HG03354 (cell line): Measurements from ENCODE around the gene MTOR.
"Not testable (repeated sequence)": the region's sequence is repeated elsewhere in the genome, so short reads cannot be mapped to it uniquely, and the experiment has no call there.

Experiments used
- ATAC-seq: cut with Tn5 transposase; IDR thresholded peaks from one replicate; pipeline ENCODE4 v1.9.1; 2021; ENCODE audit warnings: mild to moderate bottlenecking; ENCODE audit not compliant: unreplicated experiment, poor library complexity, severe bottlenecking

Gene MTOR

GRCh38 chr1:11187931-11188330 lies 74.4 kb downstream of the MTOR start:
- ATAC-seq, result no peak

- ATAC-seq, result no peak
Observed at GRCh38 chr1:11187494-11187893, 74.9 kb downstream of the MTOR start.

GRCh38 chr1:11187000-11187399 lies 75.4 kb downstream of the MTOR start:
- no peak for ATAC-seq

- no peak for ATAC-seq
Observed at GRCh38 chr1:11184973-11185372, 77.4 kb downstream of the MTOR start.

- ATAC-seq, result no peak
Observed at GRCh38 chr1:11182884-11183283, 79.5 kb downstream of the MTOR start.

- no peak for ATAC-seq
Observed at GRCh38 chr1:11180342-11180744, 82.0 kb downstream of the MTOR start.

- not testable (repeated sequence) for ATAC-seq
Observed at GRCh38 chr1:11179749-11180148, 82.6 kb downstream of the MTOR start.

- no peak for ATAC-seq
Observed at GRCh38 chr1:11179125-11179524, 83.2 kb downstream of the MTOR start.

GRCh38 chr1:11178021-11179015 lies 84.0 kb downstream of the MTOR start:
- ATAC-seq, result no peak

- ATAC-seq, result no peak
Observed at GRCh38 chr1:11176081-11176706, 86.2 kb downstream of the MTOR start.

- ATAC-seq, result no peak
Observed at GRCh38 chr1:11175461-11175860, 86.9 kb downstream of the MTOR start.

GRCh38 chr1:11174261-11174942 lies 87.9 kb downstream of the MTOR start:
- ATAC-seq, result no peak

- ATAC-seq, result no peak
Observed at GRCh38 chr1:11170102-11170501, 92.2 kb downstream of the MTOR start.

GRCh38 chr1:11169202-11169601 lies 93.1 kb downstream of the MTOR start:
- no peak for ATAC-seq

GRCh38 chr1:11168731-11169130 lies 93.6 kb downstream of the MTOR start:
- ATAC-seq, result no peak

GRCh38 chr1:11166744-11167143 lies 95.6 kb downstream of the MTOR start:
- not testable (repeated sequence) for ATAC-seq

GRCh38 chr1:11162752-11163151 lies 99.6 kb downstream of the MTOR start:
- ATAC-seq, result not testable (repeated sequence)

GRCh38 chr1:11158720-11159321 lies 103.5 kb downstream of the MTOR start:
- ATAC-seq, result no peak

GRCh38 chr1:11158291-11158690 lies 104.1 kb downstream of the MTOR start:
- no peak for ATAC-seq

- no peak for ATAC-seq
Observed at GRCh38 chr1:11157867-11158266, 104.5 kb downstream of the MTOR start.
